Measurements from ENCODE around the gene ANKRD34A.

ANKRD34A gene

DNA sequence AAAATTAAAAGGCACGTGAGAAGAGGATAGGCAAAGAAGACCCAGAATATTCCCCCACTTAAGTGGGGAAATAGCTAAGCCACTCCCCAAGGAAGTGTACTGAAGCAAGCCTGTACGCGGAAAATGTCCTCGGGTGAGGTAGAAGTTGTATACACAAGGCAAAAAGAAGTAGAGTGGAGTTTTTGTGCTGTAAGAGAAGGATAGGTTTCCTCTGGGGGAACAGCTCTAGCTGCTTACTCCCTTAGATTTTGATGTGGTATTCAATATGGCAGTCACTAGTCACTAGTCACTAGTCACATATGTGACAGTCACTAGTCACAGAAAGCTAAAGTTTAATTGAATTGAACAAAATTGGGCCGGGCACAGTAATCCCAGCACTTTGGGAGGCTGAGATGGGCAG, 24.4 kb upstream of the ANKRD34A start:
- DNase-seq: no peak
- H4K8ac ChIP-seq (ENCODE audit: low read length): no peak overlapping the region
- H3K23ac ChIP-seq (ENCODE audit: low read length in 2 of 2): no peak overlapping the region
- no peak overlapping the region for H3K4me3 ChIP-seq (ENCODE audit: insufficient read depth in 1 of 2, low read depth in 1 of 2, low read length in 2 of 2)
- H3K9me3 ChIP-seq (ENCODE audit: control insufficient read depth, low read length): no peaks in the 10 kb centered on the region
- H3K9ac ChIP-seq (ENCODE audit: low read length): no peak overlapping the region
- no peak overlapping the region for H2AFZ ChIP-seq (ENCODE audit: low read depth, low read length)
- H2BK15ac ChIP-seq (ENCODE audit: low read depth, poor library complexity, severe bottlenecking): no peak overlapping the region
- no peak overlapping the region for H3K4me2 ChIP-seq (ENCODE audit: low read length, poor library complexity, severe bottlenecking)
- H3K79me1 ChIP-seq (replicated peaks; ENCODE audit: low read length, poor library complexity, severe bottlenecking): no peaks in the 10 kb centered on the region
- no peak overlapping the region for H2BK120ac ChIP-seq (ENCODE audit: low read depth, low read length)
- peaks cover 5% of the 10 kb centered on the region for H3K4me1 ChIP-seq (ENCODE audit: control insufficient read depth, insufficient read depth, low read depth, low read length)
- no peak overlapping the region for H2BK5ac ChIP-seq (ENCODE audit: low read depth, low read length, poor library complexity, severe bottlenecking)
- no peak overlapping the region for H3K4ac ChIP-seq (ENCODE audit: low read depth in 1 of 2, low read length in 2 of 2)
- no peak overlapping the region for H3K18ac ChIP-seq (ENCODE audit: low read depth in 1 of 2, low read length in 2 of 2)
- no peak overlapping the region for H3K14ac ChIP-seq (ENCODE audit: low read length in 2 of 2)
- H3K36me3 ChIP-seq (ENCODE audit: control insufficient read depth in 1 of 2, insufficient read depth in 2 of 2, low read depth in 1 of 2, low read length in 2 of 2): peaks cover 7 to 24% of the 10 kb centered on the region in 2 experiments
- no peaks in the 10 kb centered on the region for H3K27me3 ChIP-seq (ENCODE audit: control insufficient read depth in 1 of 2, insufficient read depth in 1 of 2, low read length in 2 of 2)
- H2BK12ac ChIP-seq (ENCODE audit: low read length in 2 of 2): no peak overlapping the region
- H4K91ac ChIP-seq (ENCODE audit: low read length): no peak overlapping the region
- 90% methylated on average over 5 of the region's 5 CpGs for WGBS
- H2AK5ac ChIP-seq (ENCODE audit: low read length, severe bottlenecking): peak overlapping the region; percentile 21
- H3K27ac ChIP-seq (ENCODE audit: low read length, poor library complexity, severe bottlenecking): no peak overlapping the region

DNA sequence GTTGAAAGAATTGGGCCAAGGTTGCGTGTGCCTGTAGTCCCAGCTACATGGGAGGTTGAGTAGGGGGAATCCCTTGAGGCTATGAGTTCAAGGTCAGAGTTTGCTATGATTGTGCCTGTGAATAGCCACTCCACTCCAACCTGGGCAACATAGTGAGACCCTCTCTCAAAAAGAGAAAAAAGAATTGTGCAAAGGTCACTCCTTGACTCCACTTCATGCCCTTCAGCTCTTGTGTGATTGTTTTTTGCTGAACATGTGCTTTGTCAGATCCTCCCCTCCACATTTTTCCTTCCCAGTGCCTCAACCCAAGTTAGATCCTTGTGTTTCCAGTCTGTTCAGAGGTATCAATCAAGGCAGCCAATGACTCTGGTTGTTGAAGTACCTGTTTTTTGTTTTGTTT, 23.6 kb upstream of the ANKRD34A start:
- no peak overlapping the region for H2AFZ ChIP-seq (ENCODE audit: low read depth, low read length)
- no peak overlapping the region for H3K18ac ChIP-seq (ENCODE audit: low read depth in 1 of 2, low read length in 2 of 2)
- H3K4me2 ChIP-seq (ENCODE audit: low read length, poor library complexity, severe bottlenecking): no peak overlapping the region
- no peak overlapping the region for H3K9ac ChIP-seq (ENCODE audit: low read length)
- H3K14ac ChIP-seq (ENCODE audit: low read length in 2 of 2): no peak overlapping the region
- peaks cover 3% of the 10 kb centered on the region for H3K4me1 ChIP-seq (ENCODE audit: control insufficient read depth, insufficient read depth, low read depth, low read length)
- H4K8ac ChIP-seq (ENCODE audit: low read length): no peak overlapping the region
- no peaks in the 10 kb centered on the region for H3K9me3 ChIP-seq (ENCODE audit: control insufficient read depth, low read length)
- H2BK5ac ChIP-seq (ENCODE audit: low read depth, low read length, poor library complexity, severe bottlenecking): no peak overlapping the region
- DNase-seq: no peak
- no peaks in the 10 kb centered on the region for H3K27me3 ChIP-seq (ENCODE audit: control insufficient read depth in 1 of 2, insufficient read depth in 1 of 2, low read length in 2 of 2)
- H3K79me1 ChIP-seq (replicated peaks; ENCODE audit: low read length, poor library complexity, severe bottlenecking): no peaks in the 10 kb centered on the region
- WGBS: 100% methylated on average over 1 of the region's 1 CpG
- no peak overlapping the region for H3K4me3 ChIP-seq (ENCODE audit: insufficient read depth in 1 of 2, low read depth in 1 of 2, low read length in 2 of 2)
- H2AK5ac ChIP-seq (ENCODE audit: low read length, severe bottlenecking): no peak overlapping the region
- H4K91ac ChIP-seq (ENCODE audit: low read length): no peak overlapping the region
- no peak overlapping the region for H3K23ac ChIP-seq (ENCODE audit: low read length in 2 of 2)
- H3K27ac ChIP-seq (ENCODE audit: low read length, poor library complexity, severe bottlenecking): no peak overlapping the region
- no peak overlapping the region for H2BK12ac ChIP-seq (ENCODE audit: low read length in 2 of 2)
- no peak overlapping the region for H3K4ac ChIP-seq (ENCODE audit: low read depth in 1 of 2, low read length in 2 of 2)
- H2BK120ac ChIP-seq (ENCODE audit: low read depth, low read length): no peak overlapping the region
- peaks cover 4 to 16% of the 10 kb centered on the region in 2 experiments for H3K36me3 ChIP-seq (ENCODE audit: control insufficient read depth in 1 of 2, insufficient read depth in 2 of 2, low read depth in 1 of 2, low read length in 2 of 2)
- no peak overlapping the region for H2BK15ac ChIP-seq (ENCODE audit: low read depth, poor library complexity, severe bottlenecking)

DNA sequence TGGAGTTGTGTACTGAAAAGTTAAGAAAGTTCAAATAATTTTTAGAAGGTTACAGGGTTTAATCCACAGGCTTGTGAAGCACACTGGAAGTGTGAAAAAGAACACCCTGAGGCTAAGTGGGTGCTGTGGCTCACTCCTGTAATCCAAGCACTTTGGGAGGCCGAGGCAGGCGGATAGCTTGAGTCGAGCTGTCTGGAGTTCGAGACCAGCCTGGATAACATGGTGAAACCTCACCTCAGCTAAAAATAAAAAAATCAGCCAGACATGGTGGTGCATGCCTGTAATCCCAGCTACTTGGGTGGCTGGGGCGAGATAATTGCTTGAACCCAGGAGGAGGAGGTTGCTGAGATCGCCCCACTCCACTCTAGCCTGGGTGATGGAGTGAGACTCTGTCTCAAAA, 22.2 kb upstream of the ANKRD34A start:
- Histone ChIP-seq H3K27ac (ENCODE audit: low read length, poor library complexity, severe bottlenecking) (no peak overlapping the region), H4K91ac (ENCODE audit: low read length) (no peak overlapping the region), H2BK120ac (ENCODE audit: low read depth, low read length) (no peak overlapping the region), H2BK12ac (ENCODE audit: low read length in 2 of 2) (peak overlapping the region; percentile 21 to 77), H2AK5ac (ENCODE audit: low read length, severe bottlenecking) (no peak overlapping the region), H3K4me1 (ENCODE audit: control insufficient read depth, insufficient read depth, low read depth, low read length) (no peaks in the 10 kb centered on the region), H3K23ac (ENCODE audit: low read length in 2 of 2) (no peak overlapping the region), H3K79me1 (replicated peaks; ENCODE audit: low read length, poor library complexity, severe bottlenecking) (no peaks in the 10 kb centered on the region), H4K8ac (ENCODE audit: low read length) (no peak overlapping the region), H3K18ac (ENCODE audit: low read depth in 1 of 2, low read length in 2 of 2) (peak overlapping the region; percentile 18 to 71), H3K4me3 (ENCODE audit: insufficient read depth in 1 of 2, low read depth in 1 of 2, low read length in 2 of 2) (no peak overlapping the region), H3K9ac (ENCODE audit: low read length) (no peak overlapping the region), H3K4ac (ENCODE audit: low read depth in 1 of 2, low read length in 2 of 2) (peak overlapping the region; percentile 31 to 59), H2BK5ac (ENCODE audit: low read depth, low read length, poor library complexity, severe bottlenecking) (no peak overlapping the region), H3K9me3 (ENCODE audit: control insufficient read depth, low read length) (no peaks in the 10 kb centered on the region), H2BK15ac (ENCODE audit: low read depth, poor library complexity, severe bottlenecking) (no peak overlapping the region), H3K4me2 (ENCODE audit: low read length, poor library complexity, severe bottlenecking) (no peak overlapping the region), H3K27me3 (ENCODE audit: control insufficient read depth in 1 of 2, insufficient read depth in 1 of 2, low read length in 2 of 2) (no peaks in the 10 kb centered on the region), H3K36me3 (ENCODE audit: control insufficient read depth in 1 of 2, insufficient read depth in 2 of 2, low read depth in 1 of 2, low read length in 2 of 2) (peaks cover 0 to 2% of the 10 kb centered on the region in 2 experiments), H2AFZ (ENCODE audit: low read depth, low read length) (no peak overlapping the region), H3K14ac (ENCODE audit: low read length in 2 of 2) (no peak overlapping the region)
- WGBS: 95% methylated on average over 6 of the region's 6 CpGs
- DNase-seq: no peak

GRCh38 chr1:145985502-145986439, 21.4 kb upstream of the ANKRD34A start:
- H2BK12ac ChIP-seq (ENCODE audit: low read length in 2 of 2): peak overlapping the region in 1 of 2 experiments; percentile 77
- H2AK5ac ChIP-seq (ENCODE audit: low read length, severe bottlenecking): peak overlapping the region; percentile 25
- no peak overlapping the region for H3K4me3 ChIP-seq (ENCODE audit: insufficient read depth in 1 of 2, low read depth in 1 of 2, low read length in 2 of 2)
- no peak overlapping the region for H3K27ac ChIP-seq (ENCODE audit: low read length, poor library complexity, severe bottlenecking)
- H4K91ac ChIP-seq (ENCODE audit: low read length): peak overlapping the region; percentile 70
- H2BK5ac ChIP-seq (ENCODE audit: low read depth, low read length, poor library complexity, severe bottlenecking): no peak overlapping the region
- no peaks in the 10 kb centered on the region for H3K27me3 ChIP-seq (ENCODE audit: control insufficient read depth in 1 of 2, insufficient read depth in 1 of 2, low read length in 2 of 2)
- peak overlapping the region in 1 of 2 experiments; percentile 59 for H3K4ac ChIP-seq (ENCODE audit: low read depth in 1 of 2, low read length in 2 of 2)
- no peak overlapping the region for H2AFZ ChIP-seq (ENCODE audit: low read depth, low read length)
- no peak overlapping the region for H3K4me2 ChIP-seq (ENCODE audit: low read length, poor library complexity, severe bottlenecking)
- H2BK15ac ChIP-seq (ENCODE audit: low read depth, poor library complexity, severe bottlenecking): no peak overlapping the region
- H3K36me3 ChIP-seq (ENCODE audit: control insufficient read depth in 1 of 2, insufficient read depth in 2 of 2, low read depth in 1 of 2, low read length in 2 of 2): no peaks in the 10 kb centered on the region
- H2BK120ac ChIP-seq (ENCODE audit: low read depth, low read length): peak overlapping the region; percentile 29
- WGBS: 36% methylated on average over 15 of the region's 15 CpGs
- H3K23ac ChIP-seq (ENCODE audit: low read length in 2 of 2): no peak overlapping the region
- peak overlapping the region; percentile 29 for H4K8ac ChIP-seq (ENCODE audit: low read length)
- no peaks in the 10 kb centered on the region for H3K79me1 ChIP-seq (replicated peaks; ENCODE audit: low read length, poor library complexity, severe bottlenecking)
- no peak overlapping the region for H3K14ac ChIP-seq (ENCODE audit: low read length in 2 of 2)
- peak overlapping the region; percentile 4 for H3K9ac ChIP-seq (ENCODE audit: low read length)
- H3K4me1 ChIP-seq (ENCODE audit: control insufficient read depth, insufficient read depth, low read depth, low read length): peaks cover 1% of the 10 kb centered on the region
- no peaks in the 10 kb centered on the region for H3K9me3 ChIP-seq (ENCODE audit: control insufficient read depth, low read length)
- H3K18ac ChIP-seq (ENCODE audit: low read depth in 1 of 2, low read length in 2 of 2): peak overlapping the region; percentile 88 to 89
- DNase-seq: peak; percentile 89
